ENCODE results near the gene ATP5PD.

ATP5PD gene

DNA sequence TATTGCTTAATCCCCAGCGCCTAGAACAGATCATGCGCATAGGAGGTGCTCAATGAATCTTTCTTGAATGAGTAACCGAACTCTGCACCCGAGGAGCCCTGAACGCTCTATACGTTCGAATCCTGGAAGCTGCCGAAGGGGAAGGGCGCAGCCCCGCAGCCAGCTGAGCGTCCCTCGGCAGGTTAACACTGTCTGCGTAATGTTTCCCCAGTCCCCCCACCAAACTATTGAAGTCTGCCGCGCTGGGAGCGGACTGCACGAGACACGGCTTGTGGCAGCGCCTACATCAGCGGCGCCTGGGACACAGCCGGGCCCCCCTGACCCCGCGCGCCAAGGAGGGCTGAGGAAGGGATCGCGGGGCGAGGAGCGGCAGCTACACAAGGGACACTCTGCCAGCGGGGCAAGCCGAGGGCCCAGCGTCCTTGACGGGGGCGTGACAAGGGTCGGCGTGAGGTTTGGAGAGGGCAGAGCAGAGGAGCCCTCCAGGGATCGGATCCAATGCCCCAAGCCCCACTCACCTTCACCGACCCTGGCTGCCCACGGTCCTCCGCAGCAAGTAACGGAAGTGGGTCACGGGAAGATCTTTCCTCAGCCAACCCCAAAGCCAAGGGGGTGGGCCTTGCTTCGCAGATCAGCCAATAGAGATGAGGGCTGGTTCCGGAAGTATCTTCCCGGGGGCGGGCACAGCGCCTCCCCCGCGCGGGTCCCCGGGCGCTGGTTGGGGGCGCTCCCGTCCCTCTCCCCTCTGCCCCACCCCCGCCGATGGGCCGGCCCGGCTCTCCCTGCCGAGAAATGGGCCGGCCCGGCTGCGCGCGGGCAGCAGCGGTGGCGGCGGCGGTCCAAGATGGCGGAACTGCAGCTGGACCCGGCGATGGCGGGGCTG, at the start of gene ATP5PD, which contains the start of gene KCTD2:
Gene ATP5PD (minus strand): TSS at position 563 of the 883 bp plus-strand sequence. CDS start 4,319 bp downstream, outside the sequence.
Gene KCTD2 (plus strand): TSS at position 819 of the 883 bp plus-strand sequence. CDS start 26 bp downstream, at position 845.
- DNase-seq = peak; percentile 98

GRCh38 chr17:75096082-75096625, 49.4 kb upstream of the ATP5PD start:
- DNase-seq = peak; percentile 66

DNA sequence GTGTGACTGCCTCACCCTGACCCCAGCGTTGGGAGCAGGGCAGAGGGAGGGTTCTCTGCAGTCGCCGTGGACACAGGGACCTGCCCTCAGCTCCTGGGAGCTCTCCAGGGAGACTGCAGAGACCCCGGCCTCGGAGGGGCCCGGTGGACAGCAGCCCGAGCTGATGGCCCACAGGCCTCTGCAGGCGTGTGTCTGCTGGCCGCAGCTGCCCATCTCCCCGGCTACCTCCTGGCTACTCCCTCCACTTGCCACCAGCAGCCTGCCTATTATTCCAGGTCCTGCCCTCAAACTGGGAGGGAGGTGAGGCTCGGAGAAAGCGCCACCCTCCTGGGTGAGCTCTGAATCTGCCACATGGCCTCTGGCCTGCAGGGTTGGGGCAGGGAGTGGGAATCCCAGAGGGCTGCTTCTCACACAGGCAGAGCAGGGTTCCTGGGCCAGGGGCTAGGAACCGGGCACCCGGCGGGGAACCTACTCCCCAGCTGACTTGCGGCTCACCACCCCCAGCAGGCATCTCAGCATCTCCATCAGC, 48.2 kb upstream of the ATP5PD start:
- no peak for DNase-seq

GRCh38 chr17:75093548-75094158, 46.9 kb upstream of the ATP5PD start:
- DNase-seq = no peak

DNA sequence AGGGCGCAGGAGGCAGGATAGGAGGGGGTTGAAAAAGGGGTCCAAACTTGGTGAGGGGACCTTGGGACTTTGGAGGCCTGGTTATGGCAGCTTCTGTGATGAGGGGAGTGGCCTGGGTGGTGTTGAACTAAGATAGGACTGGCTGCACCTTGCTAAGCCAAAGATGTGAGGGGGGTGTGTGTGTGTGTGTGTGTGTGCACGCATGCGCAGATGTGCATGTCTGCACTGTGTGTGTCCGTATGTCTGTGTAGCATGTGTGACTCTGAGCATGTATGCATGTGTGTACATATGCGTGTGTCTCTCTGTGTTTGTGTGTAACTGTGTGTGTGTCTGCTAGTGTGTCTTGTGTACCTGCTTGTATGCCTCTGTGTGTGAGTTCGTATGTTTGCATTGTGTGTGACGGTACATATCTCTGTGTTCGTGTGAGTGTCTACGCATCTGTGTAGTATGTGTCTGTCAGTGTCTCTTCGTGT, 45.1 kb upstream of the ATP5PD start:
- DNase-seq = no peak

GRCh38 chr17:75090871-75091854, 44.4 kb upstream of the ATP5PD start:
- DNase-seq = peak; percentile 27

- DNase-seq = no peak
Observed at GRCh38 chr17:75088465-75089417, 42.0 kb upstream of the ATP5PD start.

DNA sequence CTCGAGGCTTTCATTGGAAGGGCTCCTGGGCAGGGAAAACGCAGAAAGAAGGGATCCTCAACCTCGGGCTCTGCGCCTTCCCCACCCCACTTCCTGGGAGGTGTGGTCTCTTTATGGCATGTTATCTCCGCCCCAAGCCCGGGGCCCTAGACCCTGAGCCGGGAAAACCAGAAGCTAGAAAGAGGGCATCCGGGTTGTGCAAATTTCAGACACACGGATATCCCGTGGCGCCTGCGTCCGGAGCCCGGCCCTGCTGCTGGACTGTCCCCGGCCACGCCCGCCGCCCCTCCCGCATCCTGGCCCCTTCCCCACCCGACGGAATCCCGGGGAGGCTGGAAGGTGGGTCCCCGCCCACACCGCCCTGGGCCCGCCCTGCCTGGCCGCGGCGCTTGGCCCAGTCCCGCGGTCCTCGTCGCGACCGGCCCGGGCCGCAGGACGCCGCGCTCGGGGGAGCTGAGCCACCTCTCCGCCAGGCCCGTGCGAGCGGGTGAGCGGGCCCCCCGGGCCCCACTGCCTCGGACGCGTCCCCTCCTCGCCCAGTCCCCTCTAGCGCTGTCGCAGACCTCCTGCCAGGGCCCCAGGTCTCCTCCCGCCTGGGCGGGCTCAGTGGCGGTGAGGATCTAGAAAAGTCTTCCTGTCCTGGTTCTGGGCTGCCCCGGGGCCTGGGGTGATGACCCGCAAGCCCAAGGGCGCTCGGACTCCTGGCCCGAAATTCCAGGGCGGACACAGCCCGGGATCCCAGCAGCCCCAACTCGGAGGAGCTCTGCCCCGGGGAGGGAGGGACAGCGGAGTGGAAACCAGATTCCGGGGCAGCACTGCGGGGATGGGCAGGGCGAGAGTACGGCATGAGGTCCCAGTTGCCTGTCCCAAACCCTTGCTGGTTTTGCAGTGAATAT, 41.0 kb upstream of the ATP5PD start, which contains the start of gene SLC16A5:
Gene SLC16A5 (plus strand): TSS at position 397 of the 896 bp plus-strand sequence. CDS start 5,683 bp downstream, outside the sequence.
- DNase-seq = peak; percentile 92

GRCh38 chr17:75087182-75087557, 40.4 kb upstream of the ATP5PD start:
- no peak for DNase-seq

GRCh38 chr17:75086496-75087181, 39.9 kb upstream of the ATP5PD start:
- no peak for DNase-seq

DNA sequence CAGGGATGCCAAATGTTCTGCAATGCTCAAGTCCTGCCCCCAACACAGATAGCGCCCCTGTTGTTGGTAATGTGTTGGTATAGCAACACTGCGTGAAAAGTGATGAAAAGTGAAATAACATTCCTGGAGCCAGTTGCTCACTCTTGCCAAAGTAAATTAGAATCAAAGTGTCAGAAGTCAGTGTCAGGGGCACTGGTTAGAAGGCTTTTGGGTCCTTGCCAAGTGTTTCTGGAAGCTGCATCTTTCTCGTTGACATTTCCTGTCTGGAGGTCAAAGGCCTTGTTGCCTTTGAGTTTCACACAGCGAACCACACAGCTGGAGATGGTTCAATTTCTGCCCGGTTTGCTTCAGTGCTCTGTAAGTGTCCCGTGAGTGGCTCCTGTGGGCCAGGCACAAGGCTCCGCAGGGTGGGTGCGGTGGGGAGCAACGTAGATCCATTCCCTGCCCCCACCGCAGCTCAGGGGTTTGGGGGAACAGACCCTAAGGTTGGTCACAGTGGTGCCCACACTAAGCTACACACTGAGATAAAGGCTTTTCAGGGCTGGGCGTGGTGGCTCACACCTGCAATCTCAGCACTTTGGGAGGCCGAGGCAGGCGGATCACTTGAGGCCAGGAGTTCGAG, 37.4 kb upstream of the ATP5PD start:
- DNase-seq = no peak

GRCh38 chr17:75082683-75083082, 35.9 kb upstream of the ATP5PD start:
- DNase-seq = no peak

- DNase-seq = no peak
Observed at GRCh38 chr17:75081611-75082540, 35.1 kb upstream of the ATP5PD start.

DNA sequence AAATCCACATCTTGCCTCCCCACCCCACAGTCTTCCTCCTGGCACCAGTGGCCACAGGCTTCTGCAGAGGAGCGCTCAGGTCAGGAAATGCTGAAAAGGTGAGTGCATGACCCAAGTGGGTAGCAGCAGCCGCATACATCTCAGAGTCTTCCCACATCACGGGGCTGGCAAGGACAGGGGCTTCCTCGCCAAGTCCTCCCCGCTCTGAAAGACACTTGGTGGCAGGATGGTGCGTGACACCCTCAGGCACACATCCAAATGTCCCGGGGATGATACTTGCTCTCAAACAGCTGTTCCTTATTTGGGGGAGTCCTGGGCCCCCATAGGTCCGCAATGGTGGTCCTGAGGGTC, 32.2 kb upstream of the ATP5PD start:
- no peak for DNase-seq

DNA sequence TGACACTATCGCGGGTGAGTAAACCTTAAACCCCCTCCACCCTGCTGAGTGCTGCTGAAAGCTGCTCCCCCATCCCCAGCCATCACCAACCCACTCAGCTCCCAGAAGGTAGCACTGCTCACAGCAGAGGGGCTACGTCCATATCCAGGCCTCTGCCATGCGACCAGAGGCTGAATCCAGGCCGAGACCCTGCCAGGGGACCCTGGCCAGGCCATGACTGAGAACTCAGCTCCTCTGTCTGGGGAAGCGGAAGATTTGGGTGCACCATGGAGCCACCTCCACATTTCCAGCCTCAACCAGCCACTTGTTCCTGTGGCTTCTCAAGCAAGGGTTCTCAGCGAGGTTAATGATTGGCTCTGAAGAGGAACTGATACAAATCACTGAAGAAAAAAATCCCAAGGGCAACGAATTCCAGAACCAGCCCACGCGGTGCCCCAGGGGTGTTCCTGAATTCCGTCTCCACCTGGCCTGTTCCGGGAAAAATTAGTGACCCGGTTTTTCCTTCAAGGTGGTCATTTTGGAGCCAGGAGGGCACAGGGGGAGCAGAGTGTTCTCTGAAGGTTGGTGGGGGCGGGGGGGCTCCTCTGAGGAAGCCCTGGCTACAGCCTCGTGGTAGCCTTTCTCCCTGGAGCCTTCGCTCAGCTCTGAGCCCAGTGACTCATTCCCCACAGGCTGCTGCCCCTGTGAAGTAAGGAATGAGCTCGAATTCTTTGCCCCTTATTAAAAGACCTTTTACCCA, 31.7 kb upstream of the ATP5PD start:
- DNase-seq = no peak

DNA sequence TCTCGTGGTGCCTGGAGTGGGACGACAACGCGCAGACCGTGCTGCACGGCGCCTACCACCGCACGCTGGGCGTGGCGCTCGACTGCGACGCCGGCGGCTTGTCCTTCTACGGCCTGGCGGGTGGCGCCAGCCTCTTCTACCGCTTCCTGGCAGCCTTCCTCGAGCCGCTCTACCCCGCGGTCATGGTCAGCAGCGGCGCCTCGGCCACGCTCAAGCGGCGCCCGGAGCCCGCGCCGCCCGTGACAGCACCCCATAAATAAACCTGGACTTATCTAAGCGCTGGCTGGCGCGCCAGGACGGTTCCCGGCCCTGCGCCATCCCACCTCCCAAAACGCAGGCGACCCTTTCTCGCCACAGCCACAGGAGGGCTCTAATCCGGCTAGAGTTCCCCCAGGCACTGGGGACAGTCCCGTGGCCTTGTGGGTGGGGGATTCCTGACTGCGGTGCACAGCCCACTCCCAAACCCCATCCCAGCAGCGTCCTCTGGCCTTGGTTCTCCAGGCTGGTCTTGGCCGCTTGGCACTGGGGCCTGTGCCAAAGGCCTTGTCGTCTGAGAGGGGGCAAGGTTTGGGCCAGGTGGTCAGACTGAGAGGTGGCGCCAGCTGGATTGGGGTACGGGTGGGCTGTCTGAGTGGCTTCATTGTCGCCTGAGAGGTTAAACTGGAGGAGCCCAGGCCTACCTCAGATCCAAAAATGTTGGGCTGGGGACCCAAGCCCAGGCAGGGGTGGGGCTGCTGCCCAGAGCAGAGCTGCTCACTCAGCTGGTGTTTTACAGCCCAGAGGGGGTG, 30.9 kb upstream of the ATP5PD start:
- no peak for DNase-seq
